HL-60/S4 treated with retinoic acid at 250 ng/mL for 4 days and 3 days (cell line): Measurements from ENCODE around the gene COX8C.
"Not testable (repeated sequence)": the region's sequence is repeated elsewhere in the genome, so short reads cannot be mapped to it uniquely, and the experiment has no call there.

Experiments
- in situ Hi-C: fragments of 300-500 bp; cut with MboI; formaldehyde crosslinking; loops from 2 replicates; pipeline ENCODE4 v1.7.0; 2022; ENCODE audit warnings: low sequenced_read_pairs

The COX8C gene

GRCh38 chr14:93368996-93369712 is 22.2 kb downstream of the COX8C start:
- in situ Hi-C loops: no loop called here

DNA sequence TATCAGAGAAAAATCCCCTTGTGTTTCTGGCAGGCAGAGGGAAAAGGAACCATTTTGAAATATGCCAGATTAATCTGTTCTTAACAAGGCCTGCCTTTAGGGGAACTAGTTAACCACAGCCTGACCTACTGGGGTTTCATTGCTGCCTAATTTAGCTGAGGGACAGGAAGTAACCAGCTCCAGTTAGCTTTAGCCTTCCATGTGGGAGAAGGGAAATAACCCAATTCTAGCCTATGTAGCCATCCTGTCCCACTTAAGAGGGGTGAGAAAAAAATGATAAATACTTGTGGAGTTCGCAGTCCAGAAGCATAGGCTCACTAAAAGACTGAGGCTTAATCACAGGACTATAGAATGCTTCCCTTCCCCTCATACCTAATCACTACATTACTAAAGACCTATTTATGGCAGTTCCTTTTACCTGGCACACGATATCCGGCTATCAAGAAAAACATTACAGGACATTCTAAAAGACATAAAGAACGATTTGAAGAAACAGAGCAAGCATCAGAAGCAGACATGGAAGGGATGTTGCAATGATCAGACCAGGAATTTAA is 22.8 kb downstream of the COX8C start:
- in situ Hi-C loops: no loop called here

GRCh38 chr14:93375673-93376156 is 28.7 kb downstream of the COX8C start:
- in situ Hi-C loops: no loop called here

GRCh38 chr14:93379831-93380230 is 32.8 kb downstream of the COX8C start:
- in situ Hi-C loops: no loop called here

GRCh38 chr14:93381644-93382043 is 34.7 kb downstream of the COX8C start:
- in situ Hi-C loops: no loop called here

DNA sequence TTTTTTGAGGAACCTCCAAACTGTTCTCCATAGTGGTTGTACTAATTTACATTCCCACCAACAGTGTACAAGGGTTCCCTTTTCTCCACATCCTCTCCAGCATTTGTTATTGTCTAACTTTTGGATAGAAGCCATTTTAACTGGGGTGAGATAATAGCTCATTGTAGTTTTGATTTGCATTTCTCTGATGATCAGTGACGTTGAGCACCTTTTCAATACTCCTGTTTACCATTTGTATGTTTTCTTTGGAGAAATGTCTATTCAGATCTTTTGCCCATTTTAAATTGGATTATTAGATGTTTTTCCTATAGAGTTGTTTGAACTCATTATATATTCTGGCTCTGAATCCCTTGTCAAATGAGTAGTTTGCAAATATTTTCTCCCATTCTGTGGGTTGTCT is 37.3 kb downstream of the COX8C start:
- in situ Hi-C loops: not testable (repeated sequence)

DNA sequence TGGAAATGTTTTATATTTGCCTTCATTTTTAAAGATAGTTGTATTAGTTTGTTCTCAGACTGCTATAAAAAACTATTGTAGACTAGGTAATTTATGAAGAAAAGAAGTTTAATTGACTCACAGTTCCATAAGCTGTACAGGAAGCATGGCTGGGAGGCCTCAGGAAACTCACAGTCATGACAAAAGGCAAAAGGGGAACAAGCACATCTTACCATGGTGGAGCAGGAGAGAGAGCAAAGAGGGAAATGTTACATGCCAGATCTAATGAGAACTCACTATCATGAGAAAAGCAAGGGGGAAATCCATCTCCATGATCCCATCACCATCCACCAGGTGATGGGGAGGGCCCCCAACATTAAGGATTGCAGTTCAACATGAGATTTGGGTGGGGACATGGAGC is 48.2 kb downstream of the COX8C start:
- in situ Hi-C loops: no loop called here

GRCh38 chr14:93396456-93396855 is 49.5 kb downstream of the COX8C start:
- in situ Hi-C loops: no loop called here
